GM23338 (cell line): ENCODE results near the gene CBLN3.

ENCODE experiments used
- CREB1 ChIP-seq: fragments of 250-450 bp; sonication (Bioruptor Pico); IDR thresholded peaks from 2 replicates; pipeline ENCODE4 v1.5.0; 2020; ENCODE audit warnings: low read depth, mild to moderate bottlenecking, moderate library complexity
- EZH2phosphoT487 ChIP-seq: fragments of 200-600 bp; sonication (generic); IDR thresholded peaks from one replicate; pipeline ENCODE4 v1.8.1; 2018; ENCODE audit warnings: antibody characterized with exemption; ENCODE audit not compliant: unreplicated experiment
- POLR2AphosphoS5 ChIP-seq: IDR thresholded peaks from 2 replicates; pipeline ENCODE4 v1.6.1; 2016; ENCODE audit warnings: antibody characterized with exemption, low read depth
- REST ChIP-seq: IDR thresholded peaks from one replicate; pipeline ENCODE4 v1.6.1; 2018; ENCODE audit warnings: antibody characterized with exemption; ENCODE audit not compliant: unreplicated experiment
- TF ChIP-seq, protein P1 (sequence below), 2 experiments: fragments of 200-600 bp in 1 of 2; sonication (generic) in 1 of 2; conservative IDR thresholded peaks; 2 replicates each; pipeline versions ENCODE4 v1.5.1 to v1.6.1; 2016 to 2017; ENCODE audit warnings: antibody characterized with exemption in 2 of 2, low read depth in 2 of 2, mild to moderate bottlenecking in 2 of 2, moderate library complexity in 1 of 2
- TF ChIP-seq, protein P2 (sequence below): fragments of 250-450 bp; sonication (Bioruptor Pico); IDR thresholded peaks from 2 replicates; pipeline ENCODE4 v1.5.0; 2020; ENCODE audit warnings: mild to moderate bottlenecking, moderate library complexity

- TF ChIP-seq POLR2AphosphoS5 (no peak), EZH2phosphoT487 (no peak), REST (no peak), CREB1 (CRISPR knock-in tag) (no peak)
- TF ChIP-seq, protein P1, sequence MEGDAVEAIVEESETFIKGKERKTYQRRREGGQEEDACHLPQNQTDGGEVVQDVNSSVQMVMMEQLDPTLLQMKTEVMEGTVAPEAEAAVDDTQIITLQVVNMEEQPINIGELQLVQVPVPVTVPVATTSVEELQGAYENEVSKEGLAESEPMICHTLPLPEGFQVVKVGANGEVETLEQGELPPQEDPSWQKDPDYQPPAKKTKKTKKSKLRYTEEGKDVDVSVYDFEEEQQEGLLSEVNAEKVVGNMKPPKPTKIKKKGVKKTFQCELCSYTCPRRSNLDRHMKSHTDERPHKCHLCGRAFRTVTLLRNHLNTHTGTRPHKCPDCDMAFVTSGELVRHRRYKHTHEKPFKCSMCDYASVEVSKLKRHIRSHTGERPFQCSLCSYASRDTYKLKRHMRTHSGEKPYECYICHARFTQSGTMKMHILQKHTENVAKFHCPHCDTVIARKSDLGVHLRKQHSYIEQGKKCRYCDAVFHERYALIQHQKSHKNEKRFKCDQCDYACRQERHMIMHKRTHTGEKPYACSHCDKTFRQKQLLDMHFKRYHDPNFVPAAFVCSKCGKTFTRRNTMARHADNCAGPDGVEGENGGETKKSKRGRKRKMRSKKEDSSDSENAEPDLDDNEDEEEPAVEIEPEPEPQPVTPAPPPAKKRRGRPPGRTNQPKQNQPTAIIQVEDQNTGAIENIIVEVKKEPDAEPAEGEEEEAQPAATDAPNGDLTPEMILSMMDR (conservative IDR thresholded peaks at IDR 0.05; ENCODE audit: low read depth in 2 of 2): no peak
- TF ChIP-seq, protein P2, sequence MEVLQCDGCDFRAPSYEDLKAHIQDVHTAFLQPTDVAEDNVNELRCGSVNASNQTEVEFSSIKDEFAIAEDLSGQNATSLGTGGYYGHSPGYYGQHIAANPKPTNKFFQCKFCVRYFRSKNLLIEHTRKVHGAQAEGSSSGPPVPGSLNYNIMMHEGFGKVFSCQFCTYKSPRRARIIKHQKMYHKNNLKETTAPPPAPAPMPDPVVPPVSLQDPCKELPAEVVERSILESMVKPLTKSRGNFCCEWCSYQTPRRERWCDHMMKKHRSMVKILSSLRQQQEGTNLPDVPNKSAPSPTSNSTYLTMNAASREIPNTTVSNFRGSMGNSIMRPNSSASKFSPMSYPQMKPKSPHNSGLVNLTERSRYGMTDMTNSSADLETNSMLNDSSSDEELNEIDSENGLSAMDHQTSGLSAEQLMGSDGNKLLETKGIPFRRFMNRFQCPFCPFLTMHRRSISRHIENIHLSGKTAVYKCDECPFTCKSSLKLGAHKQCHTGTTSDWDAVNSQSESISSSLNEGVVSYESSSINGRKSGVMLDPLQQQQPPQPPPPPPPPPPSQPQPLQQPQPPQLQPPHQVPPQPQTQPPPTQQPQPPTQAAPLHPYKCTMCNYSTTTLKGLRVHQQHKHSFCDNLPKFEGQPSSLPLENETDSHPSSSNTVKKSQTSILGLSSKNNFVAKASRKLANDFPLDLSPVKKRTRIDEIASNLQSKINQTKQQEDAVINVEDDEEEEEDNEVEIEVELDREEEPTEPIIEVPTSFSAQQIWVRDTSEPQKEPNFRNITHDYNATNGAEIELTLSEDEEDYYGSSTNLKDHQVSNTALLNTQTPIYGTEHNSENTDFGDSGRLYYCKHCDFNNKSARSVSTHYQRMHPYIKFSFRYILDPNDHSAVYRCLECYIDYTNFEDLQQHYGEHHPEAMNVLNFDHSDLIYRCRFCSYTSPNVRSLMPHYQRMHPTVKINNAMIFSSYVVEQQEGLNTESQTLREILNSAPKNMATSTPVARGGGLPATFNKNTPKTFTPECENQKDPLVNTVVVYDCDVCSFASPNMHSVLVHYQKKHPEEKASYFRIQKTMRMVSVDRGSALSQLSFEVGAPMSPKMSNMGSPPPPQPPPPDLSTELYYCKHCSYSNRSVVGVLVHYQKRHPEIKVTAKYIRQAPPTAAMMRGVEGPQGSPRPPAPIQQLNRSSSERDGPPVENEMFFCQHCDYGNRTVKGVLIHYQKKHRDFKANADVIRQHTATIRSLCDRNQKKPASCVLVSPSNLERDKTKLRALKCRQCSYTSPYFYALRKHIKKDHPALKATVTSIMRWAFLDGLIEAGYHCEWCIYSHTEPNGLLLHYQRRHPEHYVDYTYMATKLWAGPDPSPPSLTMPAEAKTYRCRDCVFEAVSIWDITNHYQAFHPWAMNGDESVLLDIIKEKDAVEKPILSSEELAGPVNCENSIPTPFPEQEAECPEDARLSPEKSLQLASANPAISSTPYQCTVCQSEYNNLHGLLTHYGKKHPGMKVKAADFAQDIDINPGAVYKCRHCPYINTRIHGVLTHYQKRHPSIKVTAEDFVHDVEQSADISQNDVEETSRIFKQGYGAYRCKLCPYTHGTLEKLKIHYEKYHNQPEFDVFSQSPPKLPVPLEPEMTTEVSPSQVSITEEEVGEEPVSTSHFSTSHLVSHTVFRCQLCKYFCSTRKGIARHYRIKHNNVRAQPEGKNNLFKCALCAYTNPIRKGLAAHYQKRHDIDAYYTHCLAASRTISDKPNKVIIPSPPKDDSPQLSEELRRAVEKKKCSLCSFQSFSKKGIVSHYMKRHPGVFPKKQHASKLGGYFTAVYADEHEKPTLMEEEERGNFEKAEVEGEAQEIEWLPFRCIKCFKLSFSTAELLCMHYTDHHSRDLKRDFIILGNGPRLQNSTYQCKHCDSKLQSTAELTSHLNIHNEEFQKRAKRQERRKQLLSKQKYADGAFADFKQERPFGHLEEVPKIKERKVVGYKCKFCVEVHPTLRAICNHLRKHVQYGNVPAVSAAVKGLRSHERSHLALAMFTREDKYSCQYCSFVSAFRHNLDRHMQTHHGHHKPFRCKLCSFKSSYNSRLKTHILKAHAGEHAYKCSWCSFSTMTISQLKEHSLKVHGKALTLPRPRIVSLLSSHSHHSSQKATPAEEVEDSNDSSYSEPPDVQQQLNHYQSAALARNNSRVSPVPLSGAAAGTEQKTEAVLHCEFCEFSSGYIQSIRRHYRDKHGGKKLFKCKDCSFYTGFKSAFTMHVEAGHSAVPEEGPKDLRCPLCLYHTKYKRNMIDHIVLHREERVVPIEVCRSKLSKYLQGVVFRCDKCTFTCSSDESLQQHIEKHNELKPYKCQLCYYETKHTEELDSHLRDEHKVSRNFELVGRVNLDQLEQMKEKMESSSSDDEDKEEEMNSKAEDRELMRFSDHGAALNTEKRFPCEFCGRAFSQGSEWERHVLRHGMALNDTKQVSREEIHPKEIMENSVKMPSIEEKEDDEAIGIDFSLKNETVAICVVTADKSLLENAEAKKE: no peak
Observed at GRCh38 chr14:24458736-24459135, 29.3 kb upstream of the CBLN3 start.
